Fibroblast of lung (primary cell): Measurements from ENCODE around the gene PCBP3. TPM values are rescaled to one million over a fixed set of nuclear protein-coding genes. Genes with fewer than 3 reads are reported as not detected.

Experiments used
- DNase-seq, 2 donors: peaks; one replicate each; pipeline versions ENCODE4 v3.0.0 to v3.0.0-alpha.2; 2010; ENCODE audit warnings: low read depth in 2 of 2
- H2AFZ ChIP-seq: 2 replicates; pipeline ENCODE4 v1.5.1; 2012; ENCODE audit warnings: low read length, control low read depth, inconsistent platforms
- H3K27ac ChIP-seq: 2 replicates; pipeline ENCODE4 v1.5.1; 2011; ENCODE audit warnings: low read length, control low read depth; ENCODE audit not compliant: insufficient read depth
- H3K27me3 ChIP-seq: 2 replicates; pipeline ENCODE4 v1.5.1; 2011; ENCODE audit warnings: mild to moderate bottlenecking, low read length; ENCODE audit not compliant: control insufficient read depth, insufficient read depth
- H3K36me3 ChIP-seq: 2 replicates; pipeline ENCODE4 v1.5.1; 2011; ENCODE audit warnings: low read length; ENCODE audit not compliant: control insufficient read depth, insufficient read depth
- H3K4me1 ChIP-seq: 2 replicates; pipeline ENCODE4 v1.5.1; 2011; ENCODE audit warnings: low read length; ENCODE audit not compliant: control insufficient read depth, insufficient read depth; ENCODE audit errors: extremely low read depth
- H3K4me2 ChIP-seq: 2 replicates; pipeline ENCODE4 v1.5.1; 2011; ENCODE audit warnings: low read length, control low read depth; ENCODE audit not compliant: insufficient read depth; ENCODE audit errors: extremely low read depth
- H3K4me3 ChIP-seq, 4 experiments: fragments of 200-600 bp in 1 of 4; sonication (generic) in 1 of 4; replicated peaks in 1 of 4; 2 replicates each; pipeline ENCODE4 v1.5.1; 2011 to 2016; ENCODE audit warnings: low read length in 4 of 4, low read depth in 3 of 4, mild to moderate bottlenecking in 3 of 4, control low read depth in 2 of 4, inconsistent platforms in 1 of 4, mixed read lengths in 1 of 4; ENCODE audit not compliant: insufficient read depth in 1 of 4; ENCODE audit errors: control extremely low read depth in 1 of 4
- H3K79me2 ChIP-seq: 2 replicates; pipeline ENCODE4 v1.5.1; 2012; ENCODE audit warnings: mild to moderate bottlenecking, low read length, inconsistent platforms; ENCODE audit not compliant: control insufficient read depth, insufficient read depth
- H3K9ac ChIP-seq: 2 replicates; pipeline ENCODE4 v1.5.1; 2011; ENCODE audit warnings: mild to moderate bottlenecking, low read length, control low read depth; ENCODE audit not compliant: insufficient read depth
- H3K9me3 ChIP-seq: 2 replicates; pipeline ENCODE4 v1.5.1; 2012; ENCODE audit warnings: low read depth, low read length; ENCODE audit not compliant: control insufficient read depth, insufficient read depth
- H4K20me1 ChIP-seq: 2 replicates; pipeline ENCODE4 v1.5.1; 2011; ENCODE audit warnings: low read length; ENCODE audit not compliant: control insufficient read depth, insufficient read depth; ENCODE audit errors: extremely low read depth
- CTCF ChIP-seq, 2 donors: IDR thresholded peaks in 1 of 2; conservative IDR thresholded peaks in 1 of 2; 1 replicate in 1 of 2; 2 replicates in 1 of 2; pipeline ENCODE4 v1.5.1; 2011 to 2012; ENCODE audit warnings: low read length in 2 of 2, control low read depth in 1 of 2, inconsistent platforms in 1 of 2, low read depth in 1 of 2, mild to moderate bottlenecking in 1 of 2
- EZH2 ChIP-seq: IDR thresholded peaks from 2 replicates; pipeline ENCODE4 v1.5.1; 2012; ENCODE audit warnings: low read length, control low read depth, mild to moderate bottlenecking; ENCODE audit errors: missing control alignments
- polyA plus RNA-seq, 2 donors: library from polyadenylated mRNA; depleted of rRNA in 1 of 2; stranded (reverse) in 1 of 2; unstranded in 1 of 2; fragments of >200 nt; gene quantifications; 2 replicates each; pipeline ENCODE4 v1.2.1, GENCODE V29; 2011 to 2012; ENCODE audit warnings: missing spikeins in 1 of 2
- total RNA-seq: library from RNA; depleted of rRNA; stranded (reverse); fragments of >200 nt; gene quantifications from 2 replicates; pipeline ENCODE4 v1.2.1, GENCODE V29; 2014

Gene PCBP3
- total and polyA plus RNA-seq, 2 donors (not counting 1 experiment from before 2014, with no cell fraction given): 0.51 to 1.7 TPM

- H3K4me2 ChIP-seq: no peak overlapping the region
- TF ChIP-seq CTCF (conservative IDR thresholded peaks at IDR 0.05 in 1 of 2, IDR thresholded peaks at IDR 0.05 in 1 of 2; ENCODE audit: low read depth in 1 of 2, low read length in 2 of 2) (no peak), EZH2 (no peak)
- no peaks in the 10 kb centered on the region for H3K9me3 ChIP-seq
- H3K79me2 ChIP-seq: no peaks in the 10 kb centered on the region
- no peaks in the 10 kb centered on the region for H3K4me1 ChIP-seq
- H3K27me3 ChIP-seq: no peaks in the 10 kb centered on the region
- no peak overlapping the region for H3K9ac ChIP-seq
- no peak overlapping the region for H3K27ac ChIP-seq
- no peak for DNase-seq
- no peaks in the 10 kb centered on the region for H4K20me1 ChIP-seq
- no peaks in the 10 kb centered on the region for H3K36me3 ChIP-seq
- H3K4me3 ChIP-seq: no peak overlapping the region
- no peak overlapping the region for H2AFZ ChIP-seq
Measured at GRCh38 chr21:45910155-45910547, 266.6 kb downstream of the PCBP3 start.

- Histone ChIP-seq H3K27ac (no peak overlapping the region), H4K20me1 (no peaks in the 10 kb centered on the region), H3K9me3 (no peaks in the 10 kb centered on the region), H3K79me2 (no peaks in the 10 kb centered on the region), H2AFZ (no peak overlapping the region), H3K4me1 (no peaks in the 10 kb centered on the region), H3K4me3 (no peak overlapping the region), H3K9ac (no peak overlapping the region), H3K27me3 (no peaks in the 10 kb centered on the region), H3K36me3 (no peaks in the 10 kb centered on the region), H3K4me2 (no peak overlapping the region)
- no peak for DNase-seq
- no peak for TF ChIP-seq EZH2
- no peak for TF ChIP-seq CTCF (conservative IDR thresholded peaks at IDR 0.05 in 1 of 2, IDR thresholded peaks at IDR 0.05 in 1 of 2; ENCODE audit: low read depth in 1 of 2, low read length in 2 of 2)
Measured at GRCh38 chr21:45910548-45911221, 267.2 kb downstream of the PCBP3 start.

GRCh38 chr21:45911806-45912325, 268.3 kb downstream of the PCBP3 start:
- Histone ChIP-seq H4K20me1 (no peaks in the 10 kb centered on the region), H3K27ac (no peak overlapping the region), H2AFZ (no peak overlapping the region), H3K79me2 (no peaks in the 10 kb centered on the region), H3K4me1 (no peaks in the 10 kb centered on the region), H3K4me2 (no peak overlapping the region), H3K9ac (no peak overlapping the region), H3K36me3 (no peaks in the 10 kb centered on the region), H3K9me3 (no peaks in the 10 kb centered on the region), H3K27me3 (no peaks in the 10 kb centered on the region), H3K4me3 (no peak overlapping the region)
- TF ChIP-seq EZH2 (no peak), CTCF (conservative IDR thresholded peaks at IDR 0.05 in 1 of 2, IDR thresholded peaks at IDR 0.05 in 1 of 2; ENCODE audit: low read depth in 1 of 2, low read length in 2 of 2) (no peak)
- no peak for DNase-seq
